Rectal smooth muscle tissue (tissue), 1 donor: Measurements from ENCODE around the gene ZFP30.

Experiments used
- H3K27ac ChIP-seq: one replicate; pipeline ENCODE4 v1.7.0; 2013; ENCODE audit warnings: low read depth, low read length, inconsistent platforms
- H3K27me3 ChIP-seq: one replicate; pipeline ENCODE4 v1.7.0; 2013; ENCODE audit warnings: low read length; ENCODE audit not compliant: control insufficient read depth, insufficient read depth
- H3K36me3 ChIP-seq: one replicate; pipeline ENCODE4 v1.7.0; 2013; ENCODE audit warnings: low read length; ENCODE audit not compliant: control insufficient read depth, insufficient read depth
- H3K4me1 ChIP-seq: one replicate; pipeline ENCODE4 v1.7.0; 2013; ENCODE audit warnings: low read length; ENCODE audit not compliant: control insufficient read depth, insufficient read depth
- H3K4me3 ChIP-seq: one replicate; pipeline ENCODE4 v1.7.0; 2013; ENCODE audit warnings: low read length
- H3K9ac ChIP-seq: one replicate; pipeline ENCODE4 v1.7.0; 2013; ENCODE audit warnings: low read length

ZFP30 gene

GRCh38 chr19:37635076-37636056, 19.9 kb downstream of the ZFP30 start:
- H3K36me3 ChIP-seq: peaks cover 11% of the 10 kb centered on the region
- H3K27me3 ChIP-seq: no peaks in the 10 kb centered on the region
- no peak overlapping the region for H3K27ac ChIP-seq
- no peak overlapping the region for H3K9ac ChIP-seq
- no peaks in the 10 kb centered on the region for H3K4me1 ChIP-seq
- peak overlapping the region; percentile 23 for H3K4me3 ChIP-seq

GRCh38 chr19:37594982-37595382, 60.3 kb downstream of the ZFP30 start:
- Histone ChIP-seq H3K4me3 (peak overlapping the region; percentile 98), H3K9ac (peak overlapping the region; percentile 89)

GRCh38 chr19:37594304-37594981, 60.8 kb downstream of the ZFP30 start, which contains the start of the genes ZNF540 and ZNF571:
TSS of gene ZNF540 (plus strand) at chr19:37594876. CDS start at chr19:37598448, 3,572 bp downstream.
TSS of gene ZNF571 (minus strand) at chr19:37594792. CDS start at chr19:37586676, 8,116 bp downstream.
- Histone ChIP-seq H3K27ac (peak within 1 kb of the TSS; percentile 96), H3K4me3 (peak within 1 kb of the TSS; percentile 98), H3K27me3 (no peaks in the 10 kb centered on the region), H3K4me1 (peaks cover 3% of the 10 kb centered on the region), H3K9ac (peak within 1 kb of the TSS; percentile 94), H3K36me3 (no peaks in the 10 kb centered on the region)

More at GRCh38 chr19:37594982-37595382, 60.3 kb downstream of the ZFP30 start:
- Histone ChIP-seq H3K27ac (peak overlapping the region; percentile 96), H3K27me3 (no peaks in the 10 kb centered on the region), H3K4me1 (peaks cover 3% of the 10 kb centered on the region), H3K36me3 (no peaks in the 10 kb centered on the region)

DNA sequence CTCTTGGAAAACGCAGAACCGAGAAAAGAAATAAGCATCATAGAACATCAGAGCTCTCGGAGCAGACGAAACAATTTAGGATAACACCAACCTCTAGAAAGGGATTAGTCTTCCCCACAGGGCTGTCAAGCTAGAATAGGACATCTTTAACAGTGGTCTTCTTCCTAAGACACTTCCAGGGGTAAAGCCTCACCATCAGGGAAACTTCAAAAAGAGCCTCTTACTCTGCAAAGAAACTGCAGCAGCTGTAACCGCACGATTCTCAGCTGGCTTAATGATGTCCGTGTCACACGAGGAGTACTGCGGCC, 61.3 kb downstream of the ZFP30 start:
- Histone ChIP-seq H3K9ac (peak overlapping the region; percentile 94), H3K27ac (peak overlapping the region; percentile 96), H3K4me3 (peak overlapping the region; percentile 98), H3K36me3 (no peaks in the 10 kb centered on the region), H3K27me3 (no peaks in the 10 kb centered on the region), H3K4me1 (peaks cover 3% of the 10 kb centered on the region)

DNA sequence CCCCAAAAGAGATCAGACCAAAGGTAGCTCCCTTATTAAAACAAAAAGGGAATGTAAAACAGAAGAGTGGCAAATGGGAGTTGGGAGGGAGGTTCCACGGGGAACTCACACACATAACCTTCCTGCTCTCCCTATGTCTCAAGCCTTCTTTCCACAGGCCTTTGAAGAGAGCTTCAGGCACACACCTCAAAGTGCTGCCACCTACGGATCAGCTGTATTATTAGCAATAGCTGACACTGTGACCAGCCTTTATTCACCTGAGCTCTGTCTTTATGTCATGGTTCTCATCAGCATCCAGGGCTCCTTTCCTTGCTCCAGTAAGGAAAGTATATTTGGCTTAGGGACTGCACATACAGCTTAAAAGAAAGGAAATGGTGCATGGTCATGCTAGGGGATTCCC, 71.9 kb downstream of the ZFP30 start:
- H3K4me1 ChIP-seq: no peaks in the 10 kb centered on the region
- peaks cover 38% of the 10 kb centered on the region for H3K36me3 ChIP-seq
- peak overlapping the region; percentile 28 for H3K4me3 ChIP-seq
- no peak overlapping the region for H3K9ac ChIP-seq
- no peak overlapping the region for H3K27ac ChIP-seq
- no peaks in the 10 kb centered on the region for H3K27me3 ChIP-seq

DNA sequence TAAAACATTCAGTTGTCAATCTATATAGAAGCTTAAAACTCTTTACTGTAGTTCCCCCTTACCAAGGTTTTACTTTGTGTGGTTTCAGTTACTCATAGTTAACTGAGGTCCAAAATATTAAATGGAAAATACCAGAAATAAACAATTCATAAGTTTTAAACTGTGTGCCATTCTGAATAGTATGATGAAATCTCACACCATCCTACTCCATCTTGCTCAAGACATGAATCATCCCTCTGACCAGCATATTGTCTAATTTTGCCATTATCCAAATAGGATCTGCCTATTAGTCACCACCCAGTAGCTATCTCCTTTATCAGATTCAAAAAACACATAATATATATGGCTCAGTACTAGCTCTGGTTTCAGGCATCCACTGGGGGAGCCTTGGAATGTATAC, 83.1 kb downstream of the ZFP30 start:
- Histone ChIP-seq H3K4me1 (no peaks in the 10 kb centered on the region), H3K36me3 (peaks cover 2% of the 10 kb centered on the region), H3K27me3 (no peaks in the 10 kb centered on the region), H3K4me3 (no peak overlapping the region), H3K9ac (no peak overlapping the region), H3K27ac (no peak overlapping the region)

GRCh38 chr19:37565370-37565669, 89.9 kb downstream of the ZFP30 start:
- Histone ChIP-seq H3K4me3 (no peak overlapping the region), H3K27me3 (no peaks in the 10 kb centered on the region), H3K4me1 (no peaks in the 10 kb centered on the region), H3K36me3 (peaks cover 10% of the 10 kb centered on the region), H3K9ac (no peak overlapping the region), H3K27ac (no peak overlapping the region)

GRCh38 chr19:37564624-37565369, 90.5 kb downstream of the ZFP30 start:
- no peak overlapping the region for H3K4me3 ChIP-seq
- H3K36me3 ChIP-seq: peaks cover 10% of the 10 kb centered on the region
- no peaks in the 10 kb centered on the region for H3K4me1 ChIP-seq
- H3K27me3 ChIP-seq: no peaks in the 10 kb centered on the region
- no peak overlapping the region for H3K27ac ChIP-seq
- H3K9ac ChIP-seq: no peak overlapping the region
